GDM1 (cell line): Measurements from ENCODE around the gene RALGPS2.
"Not testable (repeated sequence)": the region's sequence is repeated elsewhere in the genome, so short reads cannot be mapped to it uniquely, and the experiment has no call there.

Source experiments
- DNase-seq: peaks from one replicate; lab custom pipeline; 2025; lab: John Stamatoyannopoulos, UW

RALGPS2 gene

DNA sequence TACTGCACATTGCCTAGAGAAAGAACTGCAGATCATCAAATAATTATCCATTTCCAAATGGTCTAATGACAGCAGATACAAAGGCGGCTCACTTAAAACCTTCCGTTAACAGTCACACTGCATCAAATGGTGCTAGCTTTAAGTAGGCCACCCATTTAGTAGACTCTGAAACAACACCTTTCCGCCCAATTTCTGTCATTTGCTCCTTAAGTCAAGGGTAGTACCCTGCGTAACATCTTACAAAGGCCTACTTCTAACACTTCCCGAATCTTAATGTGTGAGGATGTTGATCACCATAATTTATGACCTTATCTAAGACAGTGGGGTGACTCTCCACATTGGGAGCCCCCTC is 692 bp upstream of the RALGPS2 start:
- DNase-seq, result no peak

DNA sequence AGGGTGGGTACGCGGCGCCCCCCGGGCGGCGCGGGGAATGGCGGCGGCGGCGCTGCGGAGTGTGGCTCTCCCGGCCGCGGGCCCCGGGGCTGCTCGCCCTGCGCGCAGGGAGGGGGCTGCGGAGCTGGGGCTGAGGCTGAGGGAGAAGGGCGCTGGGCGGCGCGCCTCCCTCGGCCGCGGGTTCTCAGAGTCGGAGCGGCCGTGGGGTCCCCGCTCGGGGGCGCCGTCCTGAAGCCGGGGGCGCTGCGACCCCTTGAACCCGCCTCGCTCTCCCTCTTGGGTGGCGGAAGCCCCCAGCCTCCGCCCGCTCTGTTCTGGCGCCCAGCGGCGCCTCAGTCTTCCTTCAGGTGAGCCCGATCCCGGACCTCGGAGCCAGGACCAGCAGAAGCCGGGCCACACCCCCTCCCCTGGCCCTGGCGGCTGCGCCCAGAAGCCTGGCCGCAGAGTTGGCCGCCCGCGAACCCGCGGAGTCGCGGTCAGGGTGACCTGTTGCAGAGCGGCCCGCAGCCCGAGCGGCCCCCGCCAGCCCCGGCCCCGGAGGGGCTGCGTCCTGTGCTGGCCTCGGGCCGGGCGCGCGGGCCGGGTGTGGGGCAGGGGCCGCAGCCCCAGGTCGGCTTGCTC is 532 bp downstream of the RALGPS2 start:
- peak; percentile 10 for DNase-seq

DNA sequence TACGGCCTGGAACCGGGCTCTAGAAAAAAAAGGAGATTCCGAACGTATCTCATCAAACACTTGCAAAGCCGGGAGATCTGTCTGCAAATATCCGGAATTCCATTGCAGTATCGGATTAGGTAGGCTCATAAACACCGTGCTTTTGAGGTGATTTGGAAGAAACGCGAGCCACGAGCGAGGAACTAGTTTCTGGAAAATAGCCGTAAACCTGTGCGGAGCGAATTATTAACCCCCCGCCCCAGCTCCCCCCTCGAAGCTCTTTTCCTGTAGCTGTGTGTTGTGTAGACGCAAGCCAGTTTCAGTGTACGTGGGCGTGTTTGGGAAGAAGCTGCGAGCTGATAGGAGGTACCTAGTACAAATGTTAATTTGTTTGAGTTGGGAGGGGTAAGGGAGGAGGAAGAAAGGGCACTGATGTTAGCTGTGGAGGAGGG is 1.1 kb downstream of the RALGPS2 start:
- DNase-seq, result peak; percentile 70

DNA sequence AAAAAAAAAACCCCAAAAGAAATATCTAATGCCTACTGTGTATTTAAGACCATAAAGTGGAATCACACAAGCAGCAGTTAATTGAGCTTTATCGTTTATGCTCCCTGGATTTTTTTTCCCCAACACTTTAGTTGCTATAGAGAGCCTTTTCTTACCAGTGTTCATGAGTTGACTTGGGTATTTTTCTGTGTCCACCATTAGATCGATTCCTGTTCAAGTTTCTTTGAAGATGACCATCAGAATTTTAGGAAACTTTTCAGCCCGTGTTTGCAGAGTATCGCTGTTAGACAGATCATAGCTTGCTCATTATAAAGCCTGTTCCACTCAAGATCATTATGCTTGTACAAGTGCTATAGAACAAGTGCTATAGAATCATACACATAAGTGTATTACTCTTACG is 1.5 kb downstream of the RALGPS2 start:
- no peak for DNase-seq

DNA sequence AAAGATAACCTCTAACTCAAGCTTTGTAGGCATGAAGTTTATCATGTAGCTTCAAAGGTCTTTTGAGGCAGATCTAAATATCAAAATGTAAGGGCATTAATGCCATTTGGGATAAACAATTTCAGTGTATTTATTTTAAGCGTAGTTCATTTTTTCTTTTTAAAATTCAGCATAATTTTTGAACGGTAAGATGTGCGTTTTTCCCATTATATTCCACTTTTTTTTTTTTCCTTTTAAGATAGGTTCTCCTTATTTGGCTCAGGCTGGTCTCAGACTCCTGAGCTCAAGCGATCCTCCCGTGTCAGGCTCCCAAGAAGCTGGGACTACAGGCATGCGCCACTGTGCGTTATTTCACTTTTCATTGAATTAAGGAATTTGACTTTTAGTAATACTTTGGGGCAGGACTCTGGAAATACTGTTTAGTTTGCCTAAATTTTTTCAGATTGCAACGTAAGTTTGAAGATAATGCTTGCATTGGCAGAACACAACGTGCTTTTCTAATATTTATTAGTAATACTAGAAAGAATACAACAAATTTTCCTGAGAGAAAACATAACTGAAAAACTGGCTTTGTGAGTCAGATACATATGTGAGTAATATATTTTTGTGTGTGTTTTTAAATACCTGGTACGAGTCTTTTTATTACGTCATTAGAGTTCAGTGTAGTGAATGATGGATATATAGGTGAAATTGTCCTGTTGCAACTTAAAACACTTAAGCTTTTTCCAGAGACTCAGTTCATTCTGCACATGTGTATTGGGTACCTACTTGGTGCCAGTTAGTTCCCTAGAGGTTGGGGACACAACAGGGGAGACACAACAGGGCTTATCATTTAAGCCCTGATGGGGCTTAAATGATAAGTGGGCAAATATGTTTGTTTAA is 2.2 kb downstream of the RALGPS2 start:
- no peak for DNase-seq

DNA sequence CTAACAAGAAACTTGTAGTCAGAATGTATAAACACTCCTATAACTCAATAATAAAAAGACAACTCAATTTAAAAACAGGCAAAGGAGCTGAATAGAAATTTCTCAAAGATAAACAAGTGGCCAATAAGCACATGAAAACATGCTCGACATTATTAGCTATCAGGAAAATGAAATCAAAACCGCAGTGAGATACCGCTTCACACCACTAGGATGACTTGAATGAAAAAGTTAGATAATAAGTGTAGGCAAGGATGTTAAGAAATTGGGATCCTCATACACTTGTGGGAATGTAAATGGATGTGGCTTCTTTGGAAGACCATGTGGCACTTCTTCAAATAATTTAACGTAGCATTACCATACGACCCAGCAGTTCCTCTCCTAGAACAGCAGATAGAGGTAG is 8.9 kb downstream of the RALGPS2 start:
- no peak for DNase-seq

DNA sequence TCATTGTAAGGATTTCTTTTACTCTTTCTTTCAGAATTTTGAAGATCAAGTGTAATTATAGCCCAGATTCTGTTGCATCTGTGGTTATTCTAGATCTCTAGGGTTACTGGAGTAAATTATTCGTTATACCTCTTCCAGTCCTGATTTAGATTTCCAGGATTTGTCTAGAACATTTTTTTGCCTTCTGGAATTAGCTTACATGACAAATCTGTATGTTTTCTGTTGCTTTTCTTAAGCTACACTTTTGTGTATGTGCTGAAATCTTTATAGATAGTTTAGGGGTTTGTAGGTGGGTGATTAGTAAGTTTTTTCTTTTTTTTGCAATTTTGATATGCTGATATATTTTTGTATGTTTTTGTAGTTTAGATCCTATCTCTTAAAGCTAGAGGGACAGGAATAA is 13.7 kb downstream of the RALGPS2 start:
- DNase-seq, result no peak

DNA sequence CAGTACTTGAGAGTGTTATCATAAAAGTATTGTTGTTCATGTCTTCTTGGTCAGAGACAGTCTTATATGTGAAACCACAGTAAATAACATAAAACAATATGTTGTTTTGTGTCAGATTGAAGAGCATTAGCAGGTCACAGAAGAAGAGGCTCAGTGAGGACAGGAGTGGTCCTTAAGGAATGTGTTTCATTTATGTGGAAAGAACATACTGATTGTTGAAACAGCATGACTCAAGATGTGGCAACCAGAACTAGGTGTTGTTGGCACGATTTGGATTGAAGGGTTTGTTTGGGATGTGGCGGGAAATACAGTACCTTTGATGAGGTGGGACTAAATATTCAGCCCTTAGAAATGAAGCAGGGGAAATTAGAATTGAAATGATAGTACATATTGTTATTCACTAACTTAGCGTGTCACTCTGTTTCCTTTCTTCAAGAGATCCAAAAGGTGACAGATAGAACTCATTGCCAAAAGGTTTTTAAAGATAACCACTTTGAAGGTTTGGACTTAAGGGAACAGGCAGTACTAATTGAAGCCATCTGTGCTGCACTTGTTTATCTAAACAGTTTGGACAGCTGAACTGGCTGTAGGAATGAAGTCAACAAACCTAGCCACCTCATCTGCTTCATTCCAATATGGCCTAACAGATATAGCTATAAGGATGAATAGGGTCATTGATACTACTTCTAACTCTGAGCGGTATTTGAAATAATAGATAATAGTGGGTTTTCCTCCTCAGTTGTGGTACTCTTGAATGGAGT is 14.4 kb downstream of the RALGPS2 start:
- DNase-seq, result no peak

DNA sequence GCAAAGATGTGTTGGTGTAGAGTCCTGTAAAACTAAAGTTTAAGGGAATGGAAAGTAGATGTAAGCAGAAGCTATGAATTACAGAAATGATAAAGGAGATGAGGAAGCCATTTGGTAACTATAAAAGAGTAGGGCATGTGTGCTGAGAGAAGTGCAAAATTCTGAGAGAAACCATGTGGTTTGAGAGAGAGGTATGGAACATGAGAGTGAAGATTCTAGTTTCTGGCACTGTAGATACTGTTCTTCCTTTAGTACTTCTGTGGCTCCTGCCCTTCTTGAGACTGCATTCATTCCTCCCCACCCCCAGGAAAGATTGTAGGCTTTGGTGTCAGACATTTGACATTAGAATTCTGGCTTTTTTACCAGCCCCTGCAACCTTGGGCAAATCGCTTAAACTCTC is 15.4 kb downstream of the RALGPS2 start:
- DNase-seq, result no peak

DNA sequence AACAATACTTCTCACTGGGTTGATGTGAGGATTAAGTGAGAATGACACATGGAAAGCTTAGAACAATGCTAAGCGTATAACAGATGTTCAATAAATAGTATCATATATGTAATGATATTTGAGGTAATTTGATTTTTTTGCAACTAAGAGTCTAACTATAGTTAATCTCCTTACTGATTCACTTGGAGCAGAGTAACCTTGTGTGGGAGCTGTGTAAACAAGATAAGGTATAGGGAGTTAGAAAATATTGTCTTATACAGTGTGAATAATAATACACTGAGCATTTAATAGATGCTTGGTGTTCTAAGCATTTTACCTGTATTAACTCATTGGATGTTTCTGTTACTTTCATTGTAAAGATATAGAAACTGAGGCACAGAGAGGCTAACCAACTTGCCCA is 15.9 kb downstream of the RALGPS2 start:
- no peak for DNase-seq

DNA sequence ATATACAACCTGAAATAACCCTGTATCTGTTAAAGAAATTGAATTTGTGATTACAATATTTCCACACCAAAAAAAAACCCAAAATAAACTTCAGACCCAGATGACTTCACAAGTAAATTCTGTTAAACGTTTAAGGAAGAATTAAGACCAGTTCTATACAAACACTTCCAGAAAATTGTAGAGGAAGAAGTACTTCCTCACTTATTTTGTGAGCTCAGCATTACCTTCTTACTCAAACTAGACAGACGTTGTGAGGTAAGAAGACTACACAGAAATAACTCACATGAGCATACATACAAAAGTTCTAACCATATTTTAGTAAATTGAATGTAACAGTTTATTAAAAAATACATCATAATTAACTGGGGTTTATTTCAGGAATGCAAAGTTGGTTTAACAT is 18.8 kb downstream of the RALGPS2 start:
- no peak for DNase-seq

DNA sequence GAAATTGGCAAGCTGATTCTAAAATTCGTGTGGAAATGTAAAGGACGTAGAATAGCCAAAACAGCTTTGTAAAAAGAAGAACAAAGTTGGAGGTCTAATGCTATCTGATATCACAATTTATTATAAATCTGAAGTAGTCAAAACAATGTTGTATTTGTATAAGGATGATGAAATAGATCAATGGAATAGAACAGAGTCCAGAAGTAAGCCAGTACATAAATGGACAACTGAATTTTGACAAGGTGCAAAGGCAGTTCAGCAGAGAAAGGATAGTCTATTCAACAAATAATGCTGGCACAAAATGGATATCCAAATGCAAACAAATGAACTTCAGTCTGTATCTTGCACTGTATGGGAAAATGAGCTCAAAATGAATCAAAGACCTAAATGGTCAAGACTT is 20.2 kb downstream of the RALGPS2 start:
- no peak for DNase-seq

DNA sequence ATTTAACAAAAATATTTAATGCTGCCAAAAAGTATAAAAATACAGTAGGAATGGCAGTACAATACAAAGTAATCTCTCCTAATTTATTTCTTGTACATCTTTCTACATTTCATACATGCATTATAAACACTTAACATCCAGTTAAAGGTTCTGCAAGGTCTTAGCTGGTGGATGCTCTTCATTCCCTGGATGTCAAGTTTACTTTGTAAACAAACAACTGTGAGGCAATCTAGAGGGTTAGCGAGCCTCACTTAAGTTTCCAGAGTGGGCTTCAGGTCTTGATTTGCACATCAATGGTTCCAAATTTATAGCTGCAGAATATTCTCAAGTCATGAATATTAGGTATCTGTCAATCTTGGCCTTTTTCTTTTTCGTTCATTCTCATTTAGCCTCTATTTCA is 21.3 kb downstream of the RALGPS2 start:
- DNase-seq, result no peak

DNA sequence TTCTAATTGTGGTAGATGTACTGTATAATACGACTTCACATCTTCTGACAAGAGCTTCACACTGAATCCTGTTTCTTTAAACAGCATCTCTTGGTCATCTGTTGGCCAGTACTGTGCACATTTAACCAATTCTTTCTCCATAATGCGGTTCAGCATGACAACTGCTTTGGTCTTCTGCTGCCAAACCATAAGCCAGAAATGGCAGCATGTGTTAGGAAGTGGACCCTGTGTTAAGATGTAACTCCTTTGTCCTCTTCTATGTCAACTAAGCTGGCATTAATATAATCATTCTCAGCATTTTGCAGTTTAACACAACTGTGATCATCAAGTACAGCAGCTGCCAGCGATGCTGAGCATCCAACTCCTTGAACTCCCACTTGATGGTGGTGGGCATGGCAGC is 22.3 kb downstream of the RALGPS2 start:
- DNase-seq, result not testable (repeated sequence)

DNA sequence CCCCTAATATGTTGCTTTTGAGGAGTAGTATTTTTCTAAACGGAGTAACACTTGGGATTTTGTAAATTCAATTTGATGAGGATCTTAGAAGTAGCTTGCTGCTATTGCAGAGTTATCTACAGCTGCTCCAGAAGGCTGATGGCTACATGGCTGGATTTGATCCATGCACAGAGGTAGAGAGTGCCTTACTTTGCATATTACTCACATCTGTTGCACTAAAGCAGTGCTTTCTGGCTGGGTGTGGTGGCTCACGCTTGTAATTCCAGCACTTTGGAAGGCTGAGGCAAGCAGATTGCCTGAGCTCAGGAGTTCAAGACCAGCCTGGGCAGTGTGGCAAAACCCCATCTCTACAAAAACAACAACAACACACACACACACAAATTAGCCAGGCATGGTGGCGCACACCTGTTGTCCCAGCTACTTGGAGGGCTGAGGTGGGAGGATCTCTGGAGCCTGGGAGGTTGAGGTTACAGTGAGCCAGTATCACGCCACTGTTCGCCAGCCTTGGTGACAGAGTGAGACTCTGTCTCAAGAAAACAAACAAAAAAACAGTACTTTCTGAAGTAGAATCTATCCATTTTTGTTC is 24.6 kb downstream of the RALGPS2 start:
- DNase-seq, result no peak

DNA sequence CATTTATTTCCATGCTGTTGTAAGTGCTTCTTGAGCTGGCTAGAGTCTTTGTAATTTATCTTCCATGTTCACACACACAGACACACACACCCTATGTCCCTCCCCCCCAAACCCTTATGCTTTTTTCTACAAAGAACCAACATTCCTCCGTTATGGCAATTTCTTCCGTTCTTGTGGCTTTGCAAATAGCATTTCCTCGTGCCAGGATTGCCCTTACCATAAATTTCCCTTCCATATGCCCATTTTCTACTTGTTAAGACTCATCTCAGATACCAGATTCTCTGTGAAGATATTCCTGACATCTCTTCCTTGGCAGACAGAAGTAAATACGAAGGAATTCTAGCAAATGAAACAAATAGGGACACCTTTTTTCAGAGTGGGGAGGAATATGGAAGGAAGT is 26.0 kb downstream of the RALGPS2 start:
- no peak for DNase-seq

DNA sequence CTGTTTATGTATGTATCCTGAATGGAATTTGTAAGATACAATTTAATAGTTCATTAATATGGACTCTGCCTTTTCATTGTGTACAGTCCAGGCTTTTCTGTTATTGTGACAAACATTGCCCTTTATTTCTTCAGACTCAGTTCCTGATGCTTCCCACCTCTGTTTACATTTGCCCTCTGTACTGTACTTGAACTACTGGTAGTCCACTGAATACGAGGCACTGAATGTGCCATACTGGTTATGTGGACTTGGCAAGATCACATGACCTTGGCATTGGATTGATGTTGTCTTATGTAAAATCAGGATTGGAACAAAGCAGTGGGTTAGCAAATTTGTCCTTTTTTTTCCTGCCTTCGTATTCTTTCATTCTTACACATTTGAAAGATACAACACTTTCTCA is 27.8 kb downstream of the RALGPS2 start:
- DNase-seq, result no peak

DNA sequence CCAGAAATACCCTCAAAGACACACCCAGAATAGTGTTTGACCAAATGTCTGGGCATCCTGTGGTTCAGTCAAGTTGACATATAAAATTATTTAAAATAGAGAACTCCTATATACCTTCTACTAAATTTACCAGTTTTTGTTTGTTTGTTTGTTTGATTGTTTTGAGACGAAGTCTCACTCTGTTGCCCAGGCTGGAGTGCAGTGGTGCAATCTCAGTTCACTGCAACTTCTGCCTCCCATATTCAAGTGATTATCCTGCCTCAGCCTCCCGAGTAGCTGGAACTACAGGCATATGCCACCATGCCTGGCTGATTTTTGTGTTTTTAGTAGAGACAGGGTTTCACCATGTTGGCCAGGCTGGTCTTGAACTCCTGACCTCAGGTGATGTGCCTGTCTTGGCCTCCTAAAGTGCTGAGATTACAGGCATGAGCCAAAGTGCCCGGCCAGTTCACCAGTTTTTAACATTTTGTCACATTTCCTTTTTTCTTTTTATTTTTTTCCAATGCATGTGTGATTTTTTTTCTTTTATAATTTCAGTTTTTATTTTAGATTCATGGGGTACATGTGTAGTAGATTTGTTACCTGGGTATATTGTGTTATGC is 29.7 kb downstream of the RALGPS2 start:
- DNase-seq, result not testable (repeated sequence)

DNA sequence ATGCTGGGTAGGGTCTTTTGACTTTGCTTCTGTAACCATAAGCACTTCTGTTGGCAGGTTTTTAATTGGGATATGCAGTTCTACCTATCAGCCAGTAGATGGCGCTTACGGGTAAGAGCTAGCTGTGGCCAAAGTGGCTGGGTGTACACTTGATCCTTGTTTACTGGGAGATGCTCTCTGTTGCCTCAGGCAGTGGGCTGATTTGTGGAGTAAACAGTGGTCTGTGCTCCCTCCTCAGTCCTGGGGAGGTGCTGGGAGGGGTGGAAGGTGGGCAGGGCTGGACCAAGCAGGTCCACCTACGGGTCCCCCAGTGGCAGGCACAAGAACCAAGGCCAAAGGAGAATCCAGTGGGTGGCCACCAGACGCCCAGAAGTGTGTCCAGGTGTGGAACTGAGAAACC is 43.4 kb downstream of the RALGPS2 start:
- peak; percentile 24 for DNase-seq

DNA sequence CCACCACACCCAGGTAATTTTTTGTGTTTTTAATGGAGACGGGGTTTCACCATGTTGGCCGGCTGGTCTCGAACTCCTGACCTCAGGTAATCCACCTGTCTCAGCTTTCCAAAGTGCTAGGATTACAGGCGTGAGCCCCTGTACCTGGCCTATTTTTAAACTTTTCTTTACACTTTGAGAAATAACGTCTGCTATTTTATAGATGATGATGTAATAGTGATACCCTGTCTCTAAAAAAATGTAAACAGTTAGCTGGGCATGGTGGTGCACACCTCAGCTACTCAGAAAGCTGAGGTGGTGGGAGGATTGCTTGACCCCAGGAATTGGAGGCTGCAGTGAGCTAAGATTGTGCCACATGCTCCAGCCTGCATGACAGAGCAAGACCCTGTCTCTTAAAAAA is 47.9 kb downstream of the RALGPS2 start:
- DNase-seq, result no peak

DNA sequence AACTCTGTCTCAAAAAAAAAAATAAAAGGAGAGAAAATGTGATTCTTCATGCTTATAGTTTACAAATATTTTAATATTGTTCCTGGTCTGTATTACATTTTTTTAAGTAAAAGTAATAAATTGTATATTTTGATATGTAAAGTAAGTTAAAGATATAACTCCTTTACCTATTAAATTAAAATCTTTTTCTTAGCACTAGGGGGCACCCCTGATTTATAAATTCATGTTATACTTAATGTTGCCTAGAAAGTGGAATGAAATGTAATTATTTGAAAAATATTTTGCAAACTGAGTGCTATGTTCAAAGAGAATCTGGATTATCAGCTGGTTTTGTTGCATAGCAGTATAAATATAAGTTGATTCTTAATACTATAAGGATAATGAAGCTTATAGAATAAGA is 49.2 kb downstream of the RALGPS2 start:
- no peak for DNase-seq

DNA sequence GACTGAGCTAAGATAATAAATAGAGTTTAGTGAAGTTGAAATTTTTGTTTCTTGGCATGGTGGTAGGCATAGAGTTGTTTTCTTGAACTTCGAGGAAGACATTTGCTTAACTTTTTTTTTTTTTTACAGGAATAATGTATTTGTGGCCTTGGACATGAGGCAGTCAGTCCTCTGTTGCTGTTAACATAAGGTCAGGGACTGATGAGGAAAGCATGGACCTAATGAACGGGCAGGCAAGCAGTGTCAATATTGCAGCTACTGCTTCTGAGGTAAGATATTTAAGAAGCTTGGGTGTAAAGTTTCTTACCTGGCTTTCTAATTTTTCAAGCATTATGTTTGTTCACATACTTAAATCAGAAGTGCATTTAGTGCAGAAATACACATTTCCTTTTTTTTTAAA is 51.5 kb downstream of the RALGPS2 start:
- DNase-seq, result no peak
